ENCODE data around the gene RAP1GAP2.
"Not testable (repeated sequence)": the region's sequence is repeated elsewhere in the genome, so short reads cannot be mapped to it uniquely, and the experiment has no call there.

The RAP1GAP2 gene

GRCh38 chr17:2878751-2879254 is 82.6 kb downstream of the RAP1GAP2 start:
- DNase-seq (ENCODE audit: insufficient read length, low spot score) (no peak), FAIRE-seq (no peak)

- FAIRE-seq, result no peak
- no peak for DNase-seq (ENCODE audit: insufficient read length, low spot score)
These were observed 83.8 kb downstream of the RAP1GAP2 start for GRCh38 chr17:2880050-2880449.

- no peak for FAIRE-seq
- DNase-seq (ENCODE audit: insufficient read length, low spot score), result no peak
These were observed 85.1 kb downstream of the RAP1GAP2 start for GRCh38 chr17:2881295-2881694.

- FAIRE-seq, result no peak
These were observed 87.4 kb downstream of the RAP1GAP2 start for GRCh38 chr17:2883544-2884213.

GRCh38 chr17:2885733-2886132 is 89.5 kb downstream of the RAP1GAP2 start:
- DNase-seq (ENCODE audit: insufficient read length, low spot score), result no peak
- FAIRE-seq, result no peak

More at GRCh38 chr17:2883544-2884213, 87.4 kb downstream of the RAP1GAP2 start:
- no peak for DNase-seq (ENCODE audit: insufficient read length, low spot score)

- no peak for DNase-seq (ENCODE audit: insufficient read length, low spot score)
- FAIRE-seq, result no peak
These were observed 92.1 kb downstream of the RAP1GAP2 start for GRCh38 chr17:2888326-2888725.

GRCh38 chr17:2889256-2889655 is 93.0 kb downstream of the RAP1GAP2 start:
- FAIRE-seq, result no peak
- no peak for DNase-seq (ENCODE audit: insufficient read length, low spot score)

- not testable (repeated sequence) for DNase-seq (ENCODE audit: insufficient read length, low spot score); FAIRE-seq
These were observed 94.5 kb downstream of the RAP1GAP2 start for GRCh38 chr17:2890778-2891177.

GRCh38 chr17:2892305-2892971 is 96.2 kb downstream of the RAP1GAP2 start:
- FAIRE-seq, result no peak
- DNase-seq (ENCODE audit: insufficient read length, low spot score), result no peak

GRCh38 chr17:2893422-2893914 is 97.2 kb downstream of the RAP1GAP2 start:
- DNase-seq (ENCODE audit: insufficient read length, low spot score) (no peak), FAIRE-seq (no peak)

GRCh38 chr17:2894782-2895181 is 98.5 kb downstream of the RAP1GAP2 start:
- no peak for DNase-seq (ENCODE audit: insufficient read length, low spot score)
- FAIRE-seq, result no peak

- DNase-seq (ENCODE audit: insufficient read length, low spot score), result no peak
- FAIRE-seq, result no peak
These were observed 101.4 kb downstream of the RAP1GAP2 start for GRCh38 chr17:2897605-2898004.

- DNase-seq (ENCODE audit: insufficient read length, low spot score), result no peak
- no peak for FAIRE-seq
These were observed 102.2 kb downstream of the RAP1GAP2 start for GRCh38 chr17:2898255-2898926.

GRCh38 chr17:2899906-2900305 is 103.7 kb downstream of the RAP1GAP2 start:
- no peak for DNase-seq (ENCODE audit: insufficient read length, low spot score)
- no peak for FAIRE-seq

- no peak for FAIRE-seq
- no peak for DNase-seq (ENCODE audit: insufficient read length, low spot score)
These were observed 104.6 kb downstream of the RAP1GAP2 start for GRCh38 chr17:2900842-2901241.

- DNase-seq (ENCODE audit: insufficient read length, low spot score), result no peak
- FAIRE-seq, result no peak
These were observed 105.3 kb downstream of the RAP1GAP2 start for GRCh38 chr17:2901582-2901981.

GRCh38 chr17:2902546-2902945 is 106.3 kb downstream of the RAP1GAP2 start:
- DNase-seq (ENCODE audit: insufficient read length, low spot score) (no peak), FAIRE-seq (no peak)

- DNase-seq (ENCODE audit: insufficient read length, low spot score), result no peak
- no peak for FAIRE-seq
These were observed 107.1 kb downstream of the RAP1GAP2 start for GRCh38 chr17:2903193-2903974.

GRCh38 chr17:2904135-2904534 is 107.9 kb downstream of the RAP1GAP2 start:
- FAIRE-seq, result no peak

GRCh38 chr17:2905269-2905668 is 109.0 kb downstream of the RAP1GAP2 start:
- FAIRE-seq (no peak), DNase-seq (ENCODE audit: insufficient read length, low spot score) (no peak)

More at GRCh38 chr17:2904135-2904534, 107.9 kb downstream of the RAP1GAP2 start:
- DNase-seq (ENCODE audit: insufficient read length, low spot score), result no peak

Data from GM19239 (cell line).